HepG2 (cell line): ENCODE results near the gene SH3BGRL2.

Source experiments
- BRCA1 ChIP-seq: sonication (generic); formaldehyde crosslinking; IDR thresholded peaks from 2 replicates; pipeline ENCODE4 v1.4.0; 2020; ENCODE audit warnings: missing genetic modification reagents
- CTCF ChIP-seq: sonication (generic); formaldehyde crosslinking; IDR thresholded peaks from 2 replicates; pipeline ENCODE4 v1.5.0; 2020; ENCODE audit warnings: mild to moderate bottlenecking, missing genetic modification reagents, moderate library complexity
- GLI4 ChIP-seq: sonication (generic); formaldehyde crosslinking; IDR thresholded peaks from 2 replicates; pipeline ENCODE4 v1.5.1; 2020; ENCODE audit warnings: missing genetic modification reagents, mild to moderate bottlenecking, moderate library complexity, borderline replicate concordance
- HDAC6 ChIP-seq: fragments of 200-600 bp; sonication (generic); IDR thresholded peaks from 2 replicates; pipeline ENCODE4 v1.7.0; 2017; ENCODE audit warnings: mild to moderate bottlenecking, antibody characterized with exemption, low read length, low read depth
- NR3C1 ChIP-seq: sonication (generic); formaldehyde crosslinking; IDR thresholded peaks from 2 replicates; pipeline ENCODE4 v1.4.0; 2020; ENCODE audit warnings: missing genetic modification reagents
- POLR2AphosphoS5 ChIP-seq: IDR thresholded peaks from 2 replicates; pipeline ENCODE4 v1.6.1; 2012; ENCODE audit warnings: low read depth, low read length
- U2AF2 ChIP-seq: fragments of 200-400 bp; formaldehyde crosslinking; IDR thresholded peaks from 2 replicates; pipeline ENCODE4 v1.6.1; 2017; ENCODE audit warnings: low read depth, mild to moderate bottlenecking, low read length
- ZNF639 ChIP-seq: conservative IDR thresholded peaks from 2 replicates; pipeline ENCODE4 v1.6.1; 2018; ENCODE audit warnings: missing genetic modification reagents

- TF ChIP-seq CTCF (CRISPR knock-in tag) (no peak), U2AF2 (no peak), BRCA1 (CRISPR knock-in tag) (no peak), NR3C1 (CRISPR knock-in tag) (no peak), HDAC6 (no peak), POLR2AphosphoS5 (no peak), ZNF639 (CRISPR knock-in tag) (no peak), GLI4 (CRISPR knock-in tag) (no peak)
Observed at GRCh38 chr6:79625746-79626145, 5.4 kb upstream of the SH3BGRL2 start.
